Measurements from ENCODE around the gene CEP131.
"Not testable (repeated sequence)": the region's sequence is repeated elsewhere in the genome, so short reads cannot be mapped to it uniquely, and the experiment has no call there.

Gene CEP131

GRCh38 chr17:81156866-81157805 is 65.6 kb downstream of the CEP131 start:
- TF ChIP-seq CTCF (IDR thresholded peaks at IDR 0.05; ENCODE audit: insufficient read depth, missing control alignments), result no peak
- FAIRE-seq, result no peak
- no peak for DNase-seq (ENCODE audit: insufficient read length, low spot score)

GRCh38 chr17:81154961-81155360 is 67.8 kb downstream of the CEP131 start:
- FAIRE-seq, result no peak
- no peak for DNase-seq (ENCODE audit: insufficient read length, low spot score)
- no peak for TF ChIP-seq CTCF (IDR thresholded peaks at IDR 0.05; ENCODE audit: insufficient read depth, missing control alignments)

- DNase-seq (ENCODE audit: insufficient read length, low spot score); FAIRE-seq: not testable (repeated sequence)
Observed at GRCh38 chr17:81154016-81154415, 68.7 kb downstream of the CEP131 start.

GRCh38 chr17:81153340-81153803 is 69.4 kb downstream of the CEP131 start:
- no peak for DNase-seq (ENCODE audit: insufficient read length, low spot score)
- FAIRE-seq, result no peak
- TF ChIP-seq CTCF (IDR thresholded peaks at IDR 0.05; ENCODE audit: insufficient read depth, missing control alignments), result no peak

- FAIRE-seq (no peak), DNase-seq (ENCODE audit: insufficient read length, low spot score) (no peak)
Observed at GRCh38 chr17:81152288-81152828, 70.4 kb downstream of the CEP131 start.

GRCh38 chr17:81151278-81151677 is 71.5 kb downstream of the CEP131 start:
- TF ChIP-seq CTCF (IDR thresholded peaks at IDR 0.05; ENCODE audit: insufficient read depth, missing control alignments), result no peak
- FAIRE-seq (no peak), DNase-seq (ENCODE audit: insufficient read length, low spot score) (no peak)

More at GRCh38 chr17:81152288-81152828, 70.4 kb downstream of the CEP131 start:
- no peak for TF ChIP-seq CTCF (IDR thresholded peaks at IDR 0.05; ENCODE audit: insufficient read depth, missing control alignments)

GRCh38 chr17:81150377-81151077 is 72.2 kb downstream of the CEP131 start:
- TF ChIP-seq CTCF (IDR thresholded peaks at IDR 0.05; ENCODE audit: insufficient read depth, missing control alignments), result no peak
- DNase-seq (ENCODE audit: insufficient read length, low spot score), result no peak
- FAIRE-seq, result no peak
